A673 (cell line): ENCODE results near the gene ABR.

ENCODE experiments used
- CTCF ChIP-seq: fragments of 300-800, 200-600 bp; sonication (generic); conservative IDR thresholded peaks from 2 replicates; pipeline ENCODE4 v1.5.1; 2017; ENCODE audit warnings: low read depth, mild to moderate bottlenecking, antibody characterized with exemption, low read length, moderate library complexity, mixed read lengths
- EZH2 ChIP-seq: fragments of 200-600 bp; sonication (generic); IDR thresholded peaks from 2 replicates; pipeline ENCODE4 v1.6.1; 2017; ENCODE audit warnings: borderline replicate concordance, low read depth, mild to moderate bottlenecking, mixed read lengths, antibody characterized with exemption, low read length; ENCODE audit not compliant: poor library complexity, severe bottlenecking

- TF ChIP-seq EZH2, result no peak
- no peak for TF ChIP-seq CTCF
These were observed 84.5 kb downstream of the ABR start for GRCh38 chr17:1095090-1095852.
